Endodermal cell (in vitro differentiated cells): ENCODE data around the gene FAM177B. TPM values are rescaled to one million over a fixed set of nuclear protein-coding genes. Genes with fewer than 3 reads are reported as not detected.
A peak's percentile ranks its signal among the peaks of the same experiment; 100 is the strongest.

Experiments
- DNase-seq: peaks from one replicate; pipeline ENCODE4 v3.0.0-alpha.2; 2017
- H3K27ac ChIP-seq: 2 replicates; pipeline ENCODE4 v1.5.1; 2013; ENCODE audit warnings: mild to moderate bottlenecking, low read depth, low read length, moderate library complexity
- H3K27me3 ChIP-seq: 2 replicates; pipeline ENCODE4 v1.6.1; 2013; ENCODE audit warnings: mild to moderate bottlenecking, low read length, moderate library complexity; ENCODE audit not compliant: insufficient read depth, control insufficient read depth, poor library complexity, severe bottlenecking
- H3K36me3 ChIP-seq: 2 replicates; pipeline ENCODE4 v1.7.0; 2013; ENCODE audit warnings: mild to moderate bottlenecking, low read length, moderate library complexity; ENCODE audit not compliant: control insufficient read depth, insufficient read depth
- H3K4me1 ChIP-seq: one replicate; pipeline ENCODE4 v1.7.0; 2013; ENCODE audit warnings: low read length; ENCODE audit not compliant: control insufficient read depth, insufficient read depth
- H3K4me3 ChIP-seq: 2 replicates; pipeline ENCODE4 v1.5.1; 2013; ENCODE audit warnings: mild to moderate bottlenecking, low read length, moderate library complexity
- H3K9ac ChIP-seq: 2 replicates; pipeline ENCODE4 v1.6.1; 2013; ENCODE audit warnings: mild to moderate bottlenecking, low read length, moderate library complexity; ENCODE audit not compliant: poor library complexity, severe bottlenecking; ENCODE audit errors: extremely low read depth
- H3K9me3 ChIP-seq: 2 replicates; pipeline ENCODE4 v1.6.1; 2013; ENCODE audit warnings: mild to moderate bottlenecking, low read length, moderate library complexity; ENCODE audit not compliant: control insufficient read depth
- H3K27ac Mint-ChIP-seq: 2 replicates; pipeline ENCODE4 v1.8.0; 2020; ENCODE audit warnings: mixed read lengths
- H3K27me3 Mint-ChIP-seq: 2 replicates; pipeline ENCODE4 v1.8.0; 2021; ENCODE audit warnings: mild to moderate bottlenecking, mixed read lengths; ENCODE audit not compliant: insufficient read depth
- H3K36me3 Mint-ChIP-seq: 2 replicates; pipeline ENCODE4 v1.8.0; 2020; ENCODE audit warnings: low read depth, mixed read lengths
- H3K4me1 Mint-ChIP-seq: 2 replicates; pipeline ENCODE4 v1.8.0; 2020; ENCODE audit warnings: mixed read lengths
- H3K4me3 Mint-ChIP-seq: 2 replicates; pipeline ENCODE4 v1.8.0; 2020; ENCODE audit warnings: mild to moderate bottlenecking, moderate library complexity, mixed read lengths
- H3K9me3 Mint-ChIP-seq: 2 replicates; pipeline ENCODE4 v1.8.0; 2020; ENCODE audit warnings: mild to moderate bottlenecking, mixed read lengths
- CTCF ChIP-seq: fragments of 200-600 bp; sonication (generic); conservative IDR thresholded peaks from 2 replicates; pipeline ENCODE4 v1.5.0; 2021; ENCODE audit warnings: antibody characterized with exemption, mild to moderate bottlenecking
- WGBS, 2 experiments: methylation state at CpG; one replicate each; pipeline versions ENCODE4 v1.1.5 to v1.1.7; 2013; ENCODE audit warnings: missing lambda C conversion rate in 2 of 2, mixed read lengths in 1 of 2; ENCODE audit not compliant: insufficient coverage in 1 of 2, insufficient read length in 1 of 2; 5-methylcytosine and 5-hydroxymethylcytosine counted together
- total RNA-seq, 2 donors: library from RNA; stranded (reverse); fragmentation: NEBNext Ultra II Directional in 1 of 2; extraction: Animal tissue kit (Norgen Biotek cat#: 25700) in 1 of 2; gene quantifications; 2 replicates in 1 of 2; 3 replicates in 1 of 2; pipeline ENCODE4 v1.2.1, GENCODE V29; 2021

FAM177B gene
- total RNA-seq, 2 donors from 2014 or later = not detected

DNA sequence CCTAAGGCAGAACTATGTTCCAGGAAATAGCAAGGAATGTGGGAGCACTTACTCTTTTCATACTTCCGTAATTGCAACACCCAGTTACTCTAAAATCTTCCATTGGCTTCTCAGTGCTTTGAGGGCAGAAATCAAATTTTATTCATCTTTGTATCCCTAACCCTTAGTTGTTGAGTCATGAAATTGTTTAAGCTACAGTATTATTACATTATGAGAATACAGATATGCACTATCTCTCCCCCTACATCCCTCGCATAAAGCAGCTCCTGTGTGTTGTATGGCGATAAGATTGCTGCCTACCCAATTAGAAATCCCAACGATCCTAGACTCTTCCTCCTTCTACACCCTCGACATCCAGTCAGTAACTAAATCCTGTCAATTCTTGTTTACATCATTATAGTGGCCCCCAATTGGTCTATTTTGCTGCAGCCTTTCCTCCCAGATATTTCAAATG, 27.3 kb upstream of the FAM177B start:
- Histone ChIP-seq H3K9me3 (peaks cover 27% of the 10 kb centered on the region), H3K36me3 (peaks cover 28% of the 10 kb centered on the region), H3K27me3 (no peaks in the 10 kb centered on the region), H3K4me3 (peak overlapping the region; percentile 100), H3K4me1 (no peaks in the 10 kb centered on the region), H3K27ac (no peak overlapping the region), H3K9ac (no peak overlapping the region)
- no peak for TF ChIP-seq CTCF
- peaks cover 14% of the 10 kb centered on the region for H3K9me3 Mint-ChIP-seq
- no peak for DNase-seq
- 94 to 96% methylated on average over 5 of the region's 5 CpGs for WGBS, 2 experiments
- H3K4me3 Mint-ChIP-seq = peak overlapping the region; percentile 91
- H3K27ac Mint-ChIP-seq = peak overlapping the region; percentile 1
- no peaks in the 10 kb centered on the region for H3K27me3 Mint-ChIP-seq
- H3K36me3 Mint-ChIP-seq = peaks cover 44% of the 10 kb centered on the region
- peaks cover 15% of the 10 kb centered on the region for H3K4me1 Mint-ChIP-seq

- Histone ChIP-seq H3K9ac (peak overlapping the region; percentile 76), H3K4me3 (peak overlapping the region; percentile 100), H3K9me3 (peaks cover 8% of the 10 kb centered on the region), H3K4me1 (no peaks in the 10 kb centered on the region), H3K27me3 (no peaks in the 10 kb centered on the region), H3K36me3 (peaks cover 24% of the 10 kb centered on the region), H3K27ac (peak overlapping the region; percentile 40)
- Mint-ChIP-seq H3K9me3 (no peaks in the 10 kb centered on the region), H3K4me1 (peaks cover 15% of the 10 kb centered on the region), H3K36me3 (peaks cover 34% of the 10 kb centered on the region), H3K27ac (peak overlapping the region; percentile 92), H3K4me3 (peak overlapping the region; percentile 91), H3K27me3 (no peaks in the 10 kb centered on the region)
- DNase-seq = peak; percentile 83
- WGBS, 2 experiments = 0 to 1% methylated on average over 23 to 40 of the region's 42 CpGs
- TF ChIP-seq CTCF = no peak
Observed at GRCh38 chr1:222711319-222712252, 25.4 kb upstream of the FAM177B start.

DNA sequence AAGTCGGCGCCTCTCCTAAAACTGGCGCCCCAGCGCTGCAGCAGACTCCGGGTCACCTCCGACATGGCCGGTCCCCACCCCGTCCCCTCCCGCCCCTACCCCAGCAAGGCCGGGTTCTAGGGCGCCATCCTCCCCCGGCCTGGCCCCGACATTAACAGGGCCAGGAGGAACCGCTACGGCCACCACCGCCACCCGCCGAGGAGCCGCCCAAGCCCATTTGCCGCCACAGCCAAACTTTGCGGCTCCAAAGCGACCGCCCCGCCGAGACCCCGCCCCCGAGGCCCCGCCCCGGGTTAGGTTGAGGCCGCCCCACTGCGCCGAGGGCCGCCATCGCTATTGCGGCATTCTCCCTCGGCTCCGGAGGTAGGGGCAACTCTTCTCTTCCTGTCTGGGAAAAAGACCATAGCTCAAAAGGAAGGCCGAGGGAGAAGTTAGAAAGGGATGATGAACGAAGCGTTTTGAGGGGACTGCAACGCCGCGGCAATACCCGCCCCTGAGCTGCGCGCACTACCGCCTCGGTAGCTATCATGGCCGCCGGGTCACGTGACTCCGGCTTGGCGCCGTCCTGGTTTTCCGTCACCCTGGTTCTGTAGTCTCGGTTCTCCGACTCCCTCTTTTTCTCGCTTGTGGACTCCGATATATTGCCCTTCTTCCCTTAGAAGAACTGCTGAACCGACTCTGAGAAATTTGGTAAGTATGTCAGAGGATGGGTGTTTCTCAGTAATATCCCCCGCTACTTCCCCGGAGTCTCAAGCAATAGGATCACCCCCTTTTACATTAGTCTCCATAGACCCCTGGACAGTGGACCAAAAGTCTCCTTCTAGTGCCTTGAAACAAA, 24.5 kb upstream of the FAM177B start, which contains the start of the genes AIDA and BROX:
AIDA (minus strand) TSS at position 239 of the 838 bp plus-strand sequence; CDS start at position 65, 174 bp downstream.
BROX (plus strand) TSS at position 312 of the 838 bp plus-strand sequence. CDS start 3,136 bp downstream, outside the sequence.
- Mint-ChIP-seq H3K4me3 (peak within 1 kb of the TSS; percentile 91), H3K4me1 (peaks cover 15% of the 10 kb centered on the region), H3K9me3 (no peaks in the 10 kb centered on the region), H3K36me3 (peaks cover 30% of the 10 kb centered on the region), H3K27me3 (no peaks in the 10 kb centered on the region), H3K27ac (peak within 1 kb of the TSS; percentile 100)
- H3K27me3 ChIP-seq = no peaks in the 10 kb centered on the region
- H3K9ac ChIP-seq = peak within 1 kb of the TSS; percentile 80
- WGBS, 2 experiments = 0 to 1% methylated on average over 28 to 50 of the region's 62 CpGs
- peak within 1 kb of the TSS; percentile 100 for H3K4me3 ChIP-seq
- peak within 1 kb of the TSS; percentile 81 for H3K27ac ChIP-seq
- DNase-seq = peak; percentile 98
- H3K9me3 ChIP-seq = no peaks in the 10 kb centered on the region
- no peaks in the 10 kb centered on the region for H3K4me1 ChIP-seq
- no peak for TF ChIP-seq CTCF
- H3K36me3 ChIP-seq = peaks cover 25% of the 10 kb centered on the region
